Stimulated activated CD8-positive, alpha-beta memory T cell treated with anti-CD3 and anti-CD28 coated beads, Interleukin-12 subunit alpha, Interleukin-12 subunit beta, amount 100 ng/mL, for 4 hours (primary cell): Measurements from ENCODE around the gene ENTPD8.

ENCODE experiments used
- DNase-seq: peaks from one replicate; pipeline ENCODE4 v3.0.0-alpha.2; 2020; ENCODE audit warnings: low read depth

ENTPD8 gene

DNA sequence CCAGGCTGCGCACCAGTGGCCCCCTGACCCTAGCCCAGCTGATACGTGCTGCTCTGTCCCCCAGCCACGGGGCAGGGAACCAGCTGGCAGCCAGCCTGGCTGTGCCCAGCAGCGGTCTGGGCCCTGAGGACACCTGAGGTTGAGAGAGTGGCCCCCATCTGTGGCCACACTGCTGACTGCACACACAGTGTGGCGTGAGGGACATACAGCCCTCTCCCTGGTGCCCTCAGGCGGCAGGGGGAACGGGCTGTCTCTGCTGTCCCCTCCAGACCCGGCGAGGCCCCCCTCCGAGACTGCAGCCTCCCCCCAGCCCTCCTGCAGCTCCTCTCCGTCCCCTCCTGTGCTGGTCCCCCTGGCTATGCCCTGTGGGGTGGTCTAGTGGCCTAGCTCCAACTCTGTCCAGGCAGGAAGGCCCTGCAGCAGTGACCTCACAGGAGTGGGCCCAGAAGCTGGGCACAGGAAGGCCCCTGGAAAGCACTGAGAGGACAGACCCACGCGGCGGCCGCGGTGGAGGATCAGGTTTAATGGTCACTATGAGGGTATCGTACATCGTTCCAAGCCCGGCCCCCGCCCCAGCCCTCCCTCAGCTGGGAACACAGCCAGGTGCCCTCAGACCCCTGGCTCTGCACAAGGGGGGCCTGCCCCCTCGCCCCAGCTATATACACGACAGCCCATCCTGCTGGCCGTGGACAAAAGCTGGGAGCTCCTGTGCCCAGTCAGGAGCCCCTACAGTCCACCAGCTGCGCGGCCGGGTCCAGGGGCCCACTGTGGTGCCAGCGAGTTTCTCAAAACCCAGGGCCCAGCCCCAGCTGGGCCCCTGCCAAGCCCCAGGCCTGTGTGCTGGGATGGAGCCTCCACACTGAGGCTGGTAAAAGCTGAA, 6.8 kb upstream of the ENTPD8 start:
- no peak for DNase-seq

DNA sequence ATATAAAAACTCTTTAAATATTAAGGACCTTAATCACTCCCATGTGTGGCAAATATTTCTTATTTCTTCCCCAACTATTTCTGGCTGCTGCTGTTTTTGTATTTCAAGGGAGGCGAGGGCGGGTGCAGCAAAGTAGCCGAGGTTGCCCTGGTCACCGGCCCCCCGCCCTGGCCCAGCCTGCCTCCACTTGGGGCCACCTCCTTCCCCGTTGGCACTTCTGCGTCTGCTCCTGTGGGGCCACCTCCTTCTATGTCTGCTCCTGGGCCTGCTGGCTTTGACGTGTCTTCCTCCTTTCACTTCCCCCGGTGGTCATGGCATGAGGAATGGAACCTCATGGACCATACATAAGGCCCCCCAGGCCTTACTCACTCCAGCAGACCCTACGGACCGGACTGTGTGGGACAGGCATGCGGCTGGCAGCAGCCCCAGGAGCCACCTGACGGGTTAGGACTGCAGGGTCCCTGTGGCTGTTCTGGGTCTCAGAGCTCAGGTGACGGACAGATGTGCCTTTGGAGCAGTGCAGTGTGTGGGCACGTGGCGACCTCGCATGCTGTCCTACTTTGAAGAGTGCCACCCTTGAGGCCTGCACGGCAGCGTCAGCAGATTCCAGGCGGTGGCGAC, 5.8 kb upstream of the ENTPD8 start:
- DNase-seq = no peak

DNA sequence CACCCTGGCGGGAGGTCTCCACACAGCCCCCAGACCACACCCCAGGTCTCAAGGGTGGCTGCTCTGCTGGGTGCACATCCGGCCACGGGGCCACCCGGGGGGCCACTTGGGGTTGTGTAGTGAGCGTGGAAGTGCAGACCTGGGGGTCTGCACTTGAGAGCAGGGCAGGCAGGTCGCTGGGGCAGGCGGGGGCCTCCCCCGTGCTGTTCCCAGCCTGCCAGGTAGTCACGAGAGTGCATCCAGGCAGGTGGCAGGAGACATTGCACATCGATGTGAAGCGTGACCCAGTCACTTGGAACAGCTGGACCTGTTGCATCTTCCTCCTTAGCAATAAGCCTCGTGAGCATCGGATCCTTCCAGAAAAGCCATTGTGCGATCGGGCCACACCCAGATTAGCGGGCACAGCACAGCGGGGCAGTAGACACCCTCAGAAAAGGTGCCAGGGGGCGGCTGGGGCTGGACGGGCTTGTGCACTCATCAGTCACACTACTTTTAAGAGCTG, 4.8 kb upstream of the ENTPD8 start:
- DNase-seq = no peak

DNA sequence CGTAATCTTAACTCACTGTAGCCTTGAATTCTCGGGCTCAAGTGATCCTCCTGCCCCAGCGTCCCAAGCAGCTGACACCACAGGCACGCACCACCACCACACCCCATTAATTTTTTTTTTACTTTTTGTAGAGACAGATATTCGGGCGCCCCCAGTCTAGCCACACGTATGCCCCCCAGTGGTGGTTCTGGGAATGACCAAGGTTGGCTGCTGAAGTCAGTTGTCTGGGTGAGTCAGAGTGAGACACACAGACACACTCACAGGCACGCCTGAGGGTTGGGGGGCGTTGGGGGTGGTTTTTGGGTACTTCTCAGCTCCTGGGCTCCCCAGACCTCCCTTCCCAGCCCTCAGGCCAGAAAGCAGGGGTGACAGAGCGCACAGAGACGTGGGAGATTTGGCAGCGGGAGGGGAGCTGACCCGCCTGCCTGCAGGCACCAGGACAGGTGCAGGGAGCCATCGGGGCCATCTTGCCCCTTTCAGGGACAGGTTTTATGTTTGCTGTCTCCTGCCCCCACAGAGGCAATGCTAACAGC, 4.2 kb upstream of the ENTPD8 start:
- peak; percentile 64 for DNase-seq

DNA sequence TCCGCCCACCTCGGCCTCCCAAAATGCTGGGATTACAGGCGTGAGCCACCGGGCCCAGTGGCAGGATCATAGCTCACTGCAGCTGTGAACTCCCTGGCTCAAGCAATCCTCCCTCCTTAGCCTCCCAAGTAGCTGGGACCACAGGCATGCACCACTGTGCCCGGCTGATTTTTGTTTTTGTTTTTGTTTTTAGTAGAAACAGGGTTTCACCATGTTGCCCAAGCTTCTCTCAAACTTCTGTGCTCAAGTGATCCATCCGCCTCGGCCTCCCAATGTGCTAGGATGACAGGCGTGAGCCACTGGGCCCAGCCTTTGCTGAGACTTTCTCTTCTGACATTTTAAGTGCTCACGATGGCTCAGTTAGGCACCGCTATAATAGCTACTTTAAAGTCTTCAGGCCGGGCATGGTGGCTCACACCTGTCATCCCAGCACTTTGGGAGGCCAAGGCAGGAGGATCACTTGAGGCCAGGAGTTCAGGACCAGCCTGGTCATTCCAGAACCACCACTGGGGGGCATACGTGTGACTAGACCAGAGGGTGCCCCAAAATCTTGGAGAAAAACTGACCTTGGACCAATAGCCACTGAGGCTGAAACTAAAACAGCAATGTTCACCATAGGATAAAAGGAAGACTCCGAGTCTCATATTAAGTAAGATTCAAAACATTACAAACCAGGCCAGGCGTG, 3.1 kb upstream of the ENTPD8 start:
- no peak for DNase-seq

DNA sequence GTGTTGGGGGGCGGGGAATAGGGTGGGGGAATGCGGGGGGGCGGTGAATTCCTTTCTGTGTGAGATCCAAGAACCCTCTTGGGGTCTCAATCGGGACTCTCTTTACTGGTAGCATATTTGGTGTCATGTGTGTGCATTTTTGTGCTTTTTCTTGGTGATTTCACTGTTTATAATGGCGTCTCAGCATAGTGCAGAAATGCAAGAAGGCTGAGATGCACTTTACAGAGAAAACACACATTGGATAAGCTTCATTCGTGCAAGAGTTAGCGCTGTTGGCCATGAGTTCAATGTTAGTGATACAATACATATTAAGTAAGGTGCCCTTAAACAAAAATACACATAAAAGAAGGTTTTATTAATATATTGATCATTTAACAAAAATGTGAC, 771 bp upstream of the ENTPD8 start:
- DNase-seq = no peak

DNA sequence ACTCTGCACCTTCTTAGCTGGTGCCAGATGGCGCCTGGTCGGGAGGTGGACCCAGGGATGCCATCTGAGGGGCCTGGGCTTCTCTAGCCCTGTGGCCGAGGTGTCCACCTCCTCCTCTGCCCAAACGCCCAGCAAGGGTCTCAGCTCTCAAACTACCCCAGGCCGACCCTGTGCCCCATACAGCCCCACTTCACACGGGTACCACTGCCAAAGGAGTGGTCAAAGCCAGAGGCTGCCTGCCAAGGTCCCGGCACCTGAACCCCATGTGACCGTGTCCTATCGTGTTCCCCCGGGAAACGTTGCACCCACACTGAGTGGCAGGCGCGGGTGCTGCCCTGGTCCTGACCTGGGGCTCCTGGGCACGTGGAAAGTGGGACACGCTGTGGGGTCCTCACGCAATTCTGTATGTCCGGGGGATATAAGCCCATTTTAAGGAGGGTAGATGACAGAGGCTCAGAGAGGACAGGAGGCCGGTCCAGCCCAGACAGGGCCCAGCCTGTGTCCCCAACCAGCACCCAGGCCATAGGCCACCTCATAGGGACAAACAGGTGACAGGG, 1.9 kb downstream of the ENTPD8 start:
- no peak for DNase-seq

DNA sequence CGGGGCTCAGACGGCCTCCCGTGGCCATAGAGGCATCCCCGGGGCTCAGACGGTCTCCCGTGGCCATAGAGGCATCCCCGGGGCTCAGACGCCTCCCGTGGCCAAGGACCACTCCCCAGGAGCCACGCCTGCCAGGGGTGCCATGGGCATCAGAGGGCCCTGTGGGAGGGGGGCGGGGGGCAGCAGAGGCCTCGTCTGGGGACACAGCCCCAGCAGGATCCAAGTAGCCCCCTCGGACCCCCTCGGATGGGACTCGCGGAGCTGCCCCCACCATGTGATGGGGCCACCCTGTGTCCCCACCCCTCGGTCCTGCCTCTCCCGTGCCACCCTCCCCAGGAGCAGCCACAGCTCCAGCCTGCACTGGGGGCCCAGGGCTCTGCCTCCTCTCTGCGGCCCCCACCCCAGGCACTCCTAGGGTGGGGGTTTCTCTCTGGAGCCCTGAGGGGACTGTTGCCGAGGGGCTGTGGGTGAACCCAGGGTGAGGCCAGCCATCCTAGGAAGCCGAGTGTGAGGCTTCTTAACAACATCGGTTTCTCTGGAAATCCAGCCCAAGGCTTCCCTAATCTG, 2.5 kb downstream of the ENTPD8 start:
- DNase-seq = no peak

DNA sequence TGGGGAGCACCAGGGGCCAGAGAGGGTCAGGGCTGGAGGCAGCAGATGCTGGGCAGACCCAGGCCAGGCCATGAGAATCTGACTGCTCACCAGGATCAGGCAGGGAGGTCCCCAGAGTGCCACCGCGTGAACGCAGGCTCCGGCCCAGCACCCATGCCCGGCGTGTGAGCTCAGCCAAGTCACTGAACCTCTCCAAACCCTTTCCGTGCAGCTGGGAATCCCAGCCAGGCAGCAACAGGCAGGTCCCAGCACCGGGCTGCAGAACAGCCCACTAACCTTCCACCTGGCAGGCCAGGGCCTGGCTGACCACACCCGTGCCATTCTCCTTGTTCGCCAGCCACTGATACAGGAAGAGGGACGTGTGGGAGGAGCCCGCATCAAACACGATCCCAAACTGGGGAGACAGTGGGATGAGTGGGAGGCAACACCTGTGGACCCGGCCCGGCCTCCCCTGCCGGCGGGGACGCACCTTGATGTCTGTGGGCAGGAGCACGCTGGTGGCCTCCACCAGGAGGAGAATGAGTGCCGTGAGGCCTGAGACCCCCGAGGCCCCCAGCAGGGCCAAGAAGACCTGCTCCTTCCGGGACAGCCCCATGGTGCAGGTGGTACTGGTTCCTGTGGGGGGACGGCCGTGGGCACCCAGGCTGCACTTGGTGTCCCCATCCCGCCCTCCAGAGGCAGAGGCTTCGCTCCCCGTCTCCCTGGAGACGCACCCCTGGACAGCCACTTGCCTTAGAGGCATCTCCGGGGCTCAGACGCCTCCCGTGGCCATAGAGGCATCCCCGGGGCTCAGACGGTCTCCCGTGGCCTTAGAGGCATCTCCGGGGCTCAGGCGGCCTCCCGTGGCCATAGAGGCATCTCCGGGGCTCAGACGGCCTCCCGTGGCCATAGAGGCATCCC, 3.2 kb downstream of the ENTPD8 start:
- DNase-seq = no peak

DNA sequence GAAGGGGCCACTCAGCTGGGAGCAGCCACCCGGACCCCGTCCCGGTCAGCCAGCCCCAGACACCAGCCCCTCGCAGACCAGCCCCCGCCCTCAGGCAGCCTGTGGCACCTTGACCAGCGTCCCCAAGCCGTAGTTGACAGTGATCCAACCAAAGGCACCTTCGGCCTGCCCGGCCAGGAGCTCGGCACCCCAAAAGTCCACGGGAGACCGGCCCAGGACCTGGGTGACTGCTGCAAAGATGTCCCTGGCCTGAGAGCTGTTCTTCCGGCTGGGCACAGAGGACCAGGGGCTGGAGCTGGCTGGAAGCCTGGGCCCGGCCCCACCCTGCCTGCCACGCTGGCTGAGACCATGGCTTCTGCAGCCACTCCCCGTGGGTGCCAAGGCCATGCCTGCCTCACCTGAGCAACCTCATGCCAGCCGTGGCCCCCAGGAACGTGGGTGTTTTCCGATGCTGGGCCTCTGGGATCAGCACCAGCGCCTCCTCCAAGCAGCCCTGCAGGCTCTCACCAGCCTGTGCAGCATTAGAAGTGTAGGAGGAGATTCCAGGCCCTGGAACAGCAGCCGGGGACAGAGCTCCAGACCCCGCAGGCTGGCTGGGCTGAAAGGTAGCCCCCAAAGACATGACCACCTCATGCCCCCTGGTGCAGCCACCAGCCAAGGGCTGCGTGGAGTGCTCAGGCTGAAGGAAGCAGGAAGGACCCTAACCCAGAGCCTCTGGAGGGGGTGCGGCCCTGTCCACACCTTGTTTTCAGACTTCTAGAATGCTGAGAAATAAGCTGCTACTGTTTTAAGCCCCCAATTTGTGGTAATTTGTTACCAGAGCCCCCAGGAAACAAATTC, 4.2 kb downstream of the ENTPD8 start:
- no peak for DNase-seq

DNA sequence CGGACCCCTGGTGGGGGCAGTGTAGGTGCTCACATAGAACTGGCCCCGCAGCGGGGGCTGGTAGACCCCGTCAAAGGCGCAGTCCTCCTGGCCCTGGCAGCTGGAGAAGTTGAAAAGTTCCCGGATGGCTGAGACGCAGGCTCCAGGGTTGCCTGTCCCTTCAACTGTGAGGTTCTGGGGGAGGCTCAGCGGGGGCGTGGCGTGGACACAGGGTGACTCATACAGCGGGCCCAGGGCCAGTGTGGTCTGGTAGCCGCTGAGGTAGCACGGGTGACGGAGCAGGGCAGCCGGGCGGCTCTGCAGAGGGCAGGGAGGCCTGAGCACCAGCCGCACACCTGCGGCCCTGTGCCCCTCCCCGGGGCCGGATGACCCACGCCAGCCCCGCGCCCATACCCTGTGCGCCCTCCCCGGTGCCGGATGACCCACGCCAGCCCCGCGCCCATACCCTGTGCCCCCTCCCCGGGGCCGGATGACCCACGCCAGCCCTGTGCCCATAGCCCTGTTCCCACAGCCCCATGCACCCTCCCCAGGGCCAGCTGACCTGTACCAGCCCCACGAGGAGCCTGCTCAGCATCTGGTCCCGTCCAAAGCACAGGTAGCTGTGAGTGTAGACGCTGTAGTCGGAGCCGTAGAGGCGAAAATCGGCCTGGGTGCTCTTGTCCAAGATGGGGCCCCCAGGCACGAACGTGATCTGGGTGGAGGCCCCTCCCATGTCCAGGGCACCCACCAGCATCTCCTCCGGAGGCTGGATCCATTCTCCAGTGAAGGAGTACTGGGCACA, 5.0 kb downstream of the ENTPD8 start:
- no peak for DNase-seq

DNA sequence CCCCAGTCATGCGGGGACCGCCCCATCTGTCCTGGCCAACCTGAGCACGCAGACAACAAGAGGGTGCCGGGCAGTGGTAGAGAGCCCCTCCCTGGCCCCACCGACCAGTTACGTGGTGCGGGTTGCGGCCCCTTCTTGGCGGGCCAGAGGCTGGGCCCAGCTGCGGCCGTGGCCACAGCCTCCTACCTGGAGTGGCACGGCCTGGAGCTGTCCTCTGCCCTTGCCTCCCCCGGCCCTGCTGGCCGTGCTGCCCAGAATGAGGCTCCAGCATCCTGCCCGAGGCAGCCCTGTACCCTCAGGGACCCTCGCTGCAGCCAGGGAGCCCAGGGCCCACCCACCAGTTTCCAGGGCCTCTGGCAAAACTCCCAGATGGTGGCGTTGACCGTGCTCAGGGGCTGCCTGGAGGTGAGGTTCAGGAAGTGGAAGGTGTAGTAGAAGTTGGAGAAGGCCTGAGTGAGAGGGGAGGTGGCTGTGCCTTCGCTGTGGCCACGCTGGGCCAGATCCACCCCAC, 5.7 kb downstream of the ENTPD8 start:
- no peak for DNase-seq

DNA sequence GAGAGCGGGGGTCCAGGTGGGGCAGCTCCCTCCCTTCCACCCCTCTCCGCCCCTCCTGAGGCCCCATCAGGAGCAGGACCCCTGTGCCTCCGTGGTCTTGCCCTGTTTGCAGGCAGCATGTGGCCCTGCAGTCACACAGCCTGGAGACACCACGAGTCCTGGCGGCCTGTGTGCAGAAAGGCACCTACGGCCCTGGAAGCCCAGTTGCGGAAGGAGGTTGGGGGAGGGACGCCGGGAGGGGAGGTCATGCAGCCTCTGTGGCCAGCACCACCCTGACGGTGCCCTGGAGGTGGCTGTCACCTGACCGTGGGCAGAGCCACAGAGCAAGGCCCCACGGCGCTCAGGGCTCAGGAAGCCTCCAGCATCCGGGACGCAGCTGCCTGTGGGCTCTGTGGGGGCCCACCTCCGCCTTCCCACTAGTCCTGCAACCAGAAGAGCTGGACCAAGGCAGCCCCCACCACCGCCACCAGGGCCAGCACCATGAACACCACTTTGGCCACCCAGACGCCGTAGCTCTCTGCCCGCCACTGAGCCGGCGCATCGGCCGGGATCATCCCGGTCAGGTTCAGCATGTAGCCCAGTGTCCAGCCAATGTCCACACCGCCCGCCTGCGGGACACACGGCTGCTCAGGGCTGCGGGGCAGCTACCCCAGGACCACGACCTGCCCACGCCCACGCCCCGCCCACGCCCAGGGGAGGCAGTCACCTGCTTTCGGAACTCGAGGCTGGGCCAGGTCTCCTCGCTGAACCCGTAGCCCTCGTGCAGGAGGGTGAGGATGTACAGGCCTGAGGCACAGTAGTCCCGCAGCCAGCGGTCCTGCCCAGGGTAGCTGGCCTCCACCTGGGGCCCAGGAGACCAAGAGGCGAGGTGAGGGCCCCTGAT, 6.4 kb downstream of the ENTPD8 start:
- no peak for DNase-seq

DNA sequence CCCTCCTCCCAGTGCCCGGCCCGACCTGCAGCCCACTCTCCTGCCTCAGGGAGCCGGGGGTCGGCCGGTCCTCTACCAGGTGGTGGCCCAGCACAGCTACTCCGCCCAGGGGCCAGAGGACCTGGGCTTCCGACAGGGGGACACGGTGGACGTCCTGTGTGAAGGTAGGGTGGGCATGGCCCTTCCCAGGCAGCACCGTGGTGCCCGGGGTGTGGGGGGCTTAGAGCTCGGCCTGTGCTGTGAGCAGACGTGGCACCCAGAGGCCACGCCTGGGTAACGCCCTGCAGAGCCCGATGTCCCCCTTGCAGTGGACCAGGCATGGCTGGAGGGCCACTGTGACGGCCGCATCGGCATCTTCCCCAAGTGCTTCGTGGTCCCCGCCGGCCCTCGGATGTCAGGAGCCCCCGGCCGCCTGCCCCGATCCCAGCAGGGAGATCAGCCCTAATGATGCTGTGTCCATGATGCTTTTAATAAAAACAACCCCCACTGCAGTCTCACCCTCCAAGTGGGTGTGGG, 7.2 kb downstream of the ENTPD8 start:
- no peak for DNase-seq

DNA sequence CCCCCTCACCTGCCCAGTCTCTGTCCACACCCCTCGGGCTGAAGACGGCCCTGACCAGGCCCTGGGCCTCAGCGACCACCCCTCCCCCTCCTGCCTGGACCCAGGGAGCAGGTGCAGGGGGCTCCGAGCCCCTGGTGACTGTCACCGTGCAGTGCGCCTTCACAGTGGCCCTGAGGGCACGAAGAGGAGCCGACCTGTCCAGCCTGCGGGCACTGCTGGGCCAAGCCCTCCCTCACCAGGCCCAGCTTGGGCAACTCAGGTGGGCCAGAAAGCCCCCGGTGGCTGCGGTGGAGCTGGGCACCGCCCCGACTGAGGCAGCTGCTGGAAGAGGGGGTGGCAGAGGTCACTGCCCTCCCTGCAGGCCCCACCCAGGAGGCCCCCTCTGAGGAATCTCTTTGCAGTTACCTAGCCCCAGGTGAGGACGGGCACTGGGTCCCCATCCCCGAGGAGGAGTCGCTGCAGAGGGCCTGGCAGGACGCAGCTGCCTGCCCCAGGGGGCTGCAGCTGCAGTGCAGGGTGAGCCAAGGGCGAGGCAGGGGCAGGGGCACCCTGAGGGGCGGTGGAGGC, 7.7 kb downstream of the ENTPD8 start:
- no peak for DNase-seq

DNA sequence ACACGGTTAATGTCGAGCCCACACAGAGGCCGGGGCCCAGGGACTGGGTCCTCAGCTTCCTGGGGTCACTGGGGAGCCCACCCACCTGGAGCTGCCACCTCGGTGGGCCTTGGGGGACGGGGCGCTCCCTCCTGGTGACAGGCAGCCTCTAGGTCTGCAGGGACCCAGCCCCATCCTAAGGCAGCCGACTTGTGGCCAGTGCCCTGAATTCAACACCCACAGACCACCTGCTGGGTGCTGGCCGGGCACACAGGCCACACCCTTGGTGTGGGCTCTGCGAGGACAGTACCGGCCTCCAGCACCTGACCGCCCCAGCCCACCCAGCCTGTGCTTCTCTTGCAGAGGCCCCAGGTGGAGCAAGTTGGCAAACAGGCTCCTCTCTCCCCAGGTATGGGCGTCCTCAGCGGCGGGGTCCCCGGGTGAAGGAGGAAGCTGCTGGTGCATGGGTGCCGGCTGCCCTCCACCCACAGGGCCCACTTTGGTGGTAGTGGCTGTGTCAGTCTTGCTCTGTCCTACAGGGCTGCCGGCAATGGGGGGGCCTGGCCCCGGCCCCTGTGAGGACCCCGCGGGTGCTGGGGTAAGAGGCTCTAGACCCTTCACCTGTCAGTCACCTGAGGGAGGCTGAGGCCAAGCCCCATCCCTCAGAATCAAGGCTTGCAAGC, 8.3 kb downstream of the ENTPD8 start:
- no peak for DNase-seq

DNA sequence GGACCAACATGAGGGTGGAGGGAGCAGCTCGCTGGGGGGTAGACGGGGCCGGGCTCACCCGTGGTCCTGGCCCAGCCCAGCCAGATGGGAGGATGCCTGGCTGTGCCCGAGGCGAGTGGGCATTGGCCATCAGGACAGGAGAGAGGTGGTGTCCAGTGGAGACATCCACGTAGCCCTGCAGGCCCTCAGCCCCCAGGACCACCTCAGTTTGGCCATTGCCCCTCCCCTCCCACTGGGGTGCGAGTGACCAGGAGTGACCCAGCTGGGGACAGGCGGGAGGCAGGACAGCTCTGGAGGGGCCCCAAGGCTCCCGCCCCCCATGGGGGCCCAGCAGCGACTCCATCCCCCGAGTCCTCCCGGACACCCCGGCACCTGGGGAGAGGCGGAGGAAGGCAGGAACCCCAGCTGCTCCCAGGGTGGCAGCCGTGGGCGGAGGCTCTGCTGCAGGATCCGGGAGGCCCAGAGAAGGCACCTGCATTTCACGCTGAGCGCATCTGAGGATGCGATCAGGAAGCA, 9.7 kb downstream of the ENTPD8 start:
- no peak for DNase-seq
